ENCODE measurements around the gene DOP1B. TPM values are rescaled to one million over a fixed set of nuclear protein-coding genes. Genes with fewer than 3 reads are reported as not detected.

DOP1B gene
- total RNA-seq, 1 donor: 11.7 TPM

GRCh38 chr21:36200081-36200561 lies 43.5 kb downstream of the DOP1B start:
- TF ChIP-seq CTCF (IDR thresholded peaks at IDR 0.05; ENCODE audit: insufficient read depth, low read depth, low read length): no peak

GRCh38 chr21:36202726-36203602 lies 46.3 kb downstream of the DOP1B start:
- peak; percentile 9 for DNase-seq (ENCODE audit: low read depth)
- no peak for TF ChIP-seq CTCF (IDR thresholded peaks at IDR 0.05; ENCODE audit: insufficient read depth, low read depth, low read length)
- H3K4me3 ChIP-seq (ENCODE audit: low read depth, low read length): no peak overlapping the region

More at GRCh38 chr21:36200081-36200561, 43.5 kb downstream of the DOP1B start:
- no peak for DNase-seq (ENCODE audit: low read depth)
- H3K4me3 ChIP-seq (ENCODE audit: low read depth, low read length): no peak overlapping the region

- peak; percentile 65 for DNase-seq (ENCODE audit: low read depth)
- no peak overlapping the region for H3K4me3 ChIP-seq (ENCODE audit: low read depth, low read length)
- no peak for TF ChIP-seq CTCF (IDR thresholded peaks at IDR 0.05; ENCODE audit: insufficient read depth, low read depth, low read length)
Measured at GRCh38 chr21:36203603-36203889, 46.9 kb downstream of the DOP1B start.

- H3K4me3 ChIP-seq (ENCODE audit: low read depth, low read length): no peak overlapping the region
- no peak for TF ChIP-seq CTCF (IDR thresholded peaks at IDR 0.05; ENCODE audit: insufficient read depth, low read depth, low read length)
- DNase-seq (ENCODE audit: low read depth): no peak
Measured at GRCh38 chr21:36204980-36205379, 48.4 kb downstream of the DOP1B start.

- H3K4me3 ChIP-seq (ENCODE audit: low read depth, low read length): no peak overlapping the region
- DNase-seq (ENCODE audit: low read depth): no peak
- TF ChIP-seq CTCF (IDR thresholded peaks at IDR 0.05; ENCODE audit: insufficient read depth, low read depth, low read length): no peak
Measured at GRCh38 chr21:36205962-36206361, 49.3 kb downstream of the DOP1B start.

Other genes starting within 250 kb of the DOP1B start
- gene SETD4, start 96.3 kb upstream of the DOP1B start, total RNA-seq: 15.1 and 16.1 TPM in 2 replicates
- gene CBR1, start 86.8 kb upstream of the DOP1B start, total RNA-seq: 80.7 and 91.8 TPM in 2 replicates
- 12.1 and 13.2 TPM in 2 replicates for gene CBR3, start 21.7 kb upstream of the DOP1B start, total RNA-seq
- gene MORC3, start 163.4 kb downstream of the DOP1B start, total RNA-seq: 39.0 and 56.1 TPM in 2 replicates
- gene CHAF1B, start 228.6 kb downstream of the DOP1B start, total RNA-seq: 3.5 and 3.9 TPM in 2 replicates

Data from fibroblast of villous mesenchyme (primary cell).